GM19467 (cell line): ENCODE measurements around the gene LRRC28.
"Not testable (repeated sequence)": the region's sequence is repeated elsewhere in the genome, so short reads cannot be mapped to it uniquely, and the experiment has no call there.

ENCODE experiments used
- ATAC-seq: cut with Tn5 transposase; IDR thresholded peaks from one replicate; pipeline ENCODE4 v1.9.1; 2021; ENCODE audit warnings: mild to moderate bottlenecking, moderate library complexity; ENCODE audit not compliant: unreplicated experiment

The LRRC28 gene

DNA sequence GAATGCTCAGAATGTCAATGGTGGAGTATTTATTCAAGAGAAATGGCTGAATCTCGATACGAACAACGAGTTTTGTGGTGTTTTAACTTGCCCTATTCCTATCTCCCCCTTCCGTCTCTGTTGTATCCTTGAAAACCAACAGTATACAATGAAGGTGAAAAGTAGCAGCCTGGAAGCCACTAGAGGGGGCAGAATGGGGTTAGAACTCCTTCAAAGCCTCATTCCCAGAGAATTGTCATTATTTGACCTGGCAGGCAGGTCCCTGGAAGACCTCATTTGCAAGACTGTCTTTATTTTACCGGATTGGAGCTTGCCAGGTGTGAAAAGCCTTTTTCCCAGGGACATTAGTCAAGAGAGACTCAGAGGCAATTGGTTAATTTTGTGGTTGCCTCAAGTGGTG lies 139.4 kb downstream of the LRRC28 start:
- no peak for ATAC-seq

DNA sequence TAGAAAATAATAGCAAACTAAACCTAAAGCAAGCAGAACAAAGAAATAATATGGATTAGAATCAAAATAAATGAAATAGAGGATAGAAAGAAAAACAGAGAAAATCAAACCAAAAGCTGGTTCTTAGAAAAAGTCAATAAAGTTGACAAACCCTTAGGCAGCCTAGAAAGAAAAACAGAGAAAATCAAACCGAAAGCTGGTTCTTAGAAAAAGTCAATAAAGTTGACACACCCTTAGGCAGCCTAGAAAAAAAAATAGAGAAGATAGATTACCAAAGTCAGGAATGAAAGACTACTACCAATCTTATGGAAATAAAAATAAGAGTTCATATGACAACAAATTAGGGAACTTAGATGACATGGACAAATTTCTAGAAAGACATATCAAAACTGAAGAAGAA lies 142.4 kb downstream of the LRRC28 start:
- no peak for ATAC-seq

DNA sequence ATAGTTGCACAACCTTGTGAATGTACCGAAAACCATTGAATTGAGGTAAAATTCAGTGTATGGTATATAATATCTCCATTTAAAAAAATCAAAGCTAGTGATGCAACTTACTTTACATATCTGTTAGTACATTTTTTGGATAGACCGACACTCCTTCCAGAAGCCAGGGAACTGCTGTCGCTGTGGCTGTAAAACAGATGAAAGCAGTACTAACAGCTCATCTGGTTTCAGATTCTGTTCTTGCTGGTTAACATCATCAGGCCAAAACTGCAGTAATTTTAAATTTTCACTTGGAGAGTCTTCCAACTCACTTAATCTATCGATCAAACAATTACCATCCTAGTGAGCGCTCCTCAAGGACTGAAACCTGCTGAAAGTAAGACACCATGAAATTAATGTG lies 145.1 kb downstream of the LRRC28 start:
- no peak for ATAC-seq

DNA sequence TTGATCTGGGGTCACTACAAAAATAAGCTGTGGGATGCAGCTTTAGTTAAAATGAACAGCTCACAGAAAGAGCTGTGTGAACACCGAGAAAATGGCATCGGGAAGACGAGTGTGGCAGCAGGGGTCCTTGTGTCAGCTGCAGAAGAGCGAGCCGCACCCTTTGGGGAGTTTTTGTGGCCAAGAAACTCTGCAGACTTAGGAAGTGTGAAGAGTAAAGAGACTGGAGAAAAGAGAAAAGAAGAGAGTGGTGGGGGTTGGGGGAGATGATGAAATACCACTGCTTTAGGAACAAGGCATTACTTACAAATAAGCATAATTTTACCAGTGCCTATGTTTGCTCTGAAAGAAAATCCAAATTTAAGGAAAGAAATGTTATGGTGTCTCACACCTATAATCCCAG lies 147.8 kb downstream of the LRRC28 start:
- no peak for ATAC-seq

DNA sequence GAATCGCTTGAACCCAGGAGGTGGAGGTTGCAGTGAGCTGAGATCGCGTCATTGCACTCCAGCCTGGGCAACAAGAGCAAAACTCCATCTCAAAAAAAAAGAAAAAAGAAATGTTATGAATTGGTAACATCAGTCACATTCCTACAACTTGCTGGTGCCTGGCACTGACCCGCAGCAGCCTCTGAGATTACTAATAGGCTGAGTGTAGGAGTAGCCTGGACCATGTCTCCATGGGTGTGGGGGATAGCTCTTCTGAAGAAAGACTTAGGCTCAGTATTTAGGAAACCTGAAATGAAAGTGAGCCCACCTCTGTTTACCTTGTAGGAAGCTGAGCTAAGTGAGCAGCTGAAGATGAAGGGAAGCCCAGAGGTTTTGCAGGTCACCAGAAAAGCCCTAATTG lies 148.3 kb downstream of the LRRC28 start:
- no peak for ATAC-seq

DNA sequence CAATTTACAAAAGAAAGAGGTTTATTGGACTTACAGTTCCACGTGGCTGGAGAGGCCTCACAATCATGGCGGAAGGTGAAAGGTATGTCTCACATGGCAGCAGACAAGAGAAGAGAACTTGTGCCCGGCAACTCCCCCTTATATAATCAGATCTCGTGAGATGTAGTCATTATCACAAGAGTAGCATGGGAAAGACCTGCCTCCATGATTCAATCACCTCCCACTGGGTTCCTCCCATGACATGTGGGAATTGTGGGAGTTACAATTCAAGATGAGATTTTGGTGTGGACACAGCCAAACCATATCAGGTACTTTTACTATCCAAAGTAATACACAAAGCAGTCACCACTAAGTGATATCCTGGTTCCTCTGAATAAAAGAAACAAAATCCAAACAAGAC lies 149.9 kb downstream of the LRRC28 start:
- not testable (repeated sequence) for ATAC-seq

DNA sequence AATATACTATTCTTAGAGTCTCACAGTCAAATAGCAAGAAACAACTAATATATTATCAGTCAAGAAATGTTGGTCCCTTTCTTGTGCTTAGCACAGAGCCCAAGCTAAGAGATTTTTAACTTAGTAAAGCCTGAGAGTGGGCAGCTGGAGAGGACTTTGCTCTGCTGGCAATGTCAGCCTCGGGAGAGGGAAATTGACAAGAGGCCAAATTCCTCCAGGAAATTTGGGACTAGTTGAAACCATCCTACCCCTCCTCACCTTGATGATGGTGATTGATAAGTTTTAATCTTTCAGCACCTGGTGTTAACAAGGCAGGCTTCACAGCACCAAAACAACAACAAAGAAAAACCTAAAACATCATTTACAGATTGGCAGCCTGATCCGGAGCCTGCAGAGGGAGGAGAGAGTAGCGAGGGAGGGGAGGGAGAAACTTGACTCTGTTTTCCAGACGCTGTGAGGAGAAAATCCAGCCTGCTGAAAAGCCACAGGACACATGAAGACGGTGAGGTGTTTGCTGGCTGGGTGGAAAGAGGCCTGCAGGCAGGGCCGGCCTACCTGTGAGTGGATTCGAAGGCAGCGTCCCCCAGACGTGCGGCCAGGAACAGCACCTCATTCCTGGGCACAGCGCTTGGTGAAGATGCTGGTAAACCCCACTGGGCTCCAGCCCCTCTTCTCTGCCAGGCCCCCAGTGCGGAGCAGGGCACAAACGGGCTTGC lies 150.9 kb downstream of the LRRC28 start:
- no peak for ATAC-seq

DNA sequence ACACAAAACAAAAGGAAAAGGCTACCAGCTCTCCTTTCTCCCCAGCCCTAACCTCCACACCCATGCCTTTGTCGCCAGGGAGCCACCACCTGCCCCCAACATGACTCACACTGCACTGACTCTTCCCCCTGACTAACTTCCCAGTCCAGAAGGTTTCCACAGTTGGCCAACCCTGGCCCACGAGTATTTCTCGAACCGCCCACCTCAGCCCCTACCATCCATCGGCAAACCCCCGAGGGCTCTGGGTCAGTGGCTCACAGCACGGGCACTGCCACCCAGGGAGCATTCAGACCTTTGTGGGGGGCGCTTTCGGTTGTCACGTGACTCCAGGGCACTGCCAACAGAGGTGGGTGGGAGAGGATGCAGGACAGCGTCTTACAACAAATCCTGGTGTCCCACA lies 152.3 kb downstream of the LRRC28 start:
- ATAC-seq = no peak

DNA sequence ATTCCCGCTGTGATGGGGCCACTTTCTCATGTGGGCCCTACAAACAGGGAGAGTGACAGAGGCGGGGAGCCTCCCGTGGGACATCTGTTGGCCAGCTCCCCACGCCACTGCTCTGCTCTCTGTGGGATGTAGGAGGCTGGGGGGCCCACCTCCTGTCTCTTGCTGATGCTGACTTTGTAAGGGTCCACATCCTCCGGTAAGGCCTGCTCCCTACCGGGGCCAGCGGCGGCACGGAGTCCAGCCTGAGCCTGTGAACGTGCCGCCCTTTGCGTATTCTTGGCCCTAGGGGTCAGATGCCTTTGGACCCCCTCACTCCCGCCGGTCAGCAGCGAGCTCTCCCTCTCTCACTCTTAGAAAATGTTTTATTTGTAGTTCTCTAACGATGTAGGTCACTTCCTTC lies 153.2 kb downstream of the LRRC28 start:
- no peak for ATAC-seq

DNA sequence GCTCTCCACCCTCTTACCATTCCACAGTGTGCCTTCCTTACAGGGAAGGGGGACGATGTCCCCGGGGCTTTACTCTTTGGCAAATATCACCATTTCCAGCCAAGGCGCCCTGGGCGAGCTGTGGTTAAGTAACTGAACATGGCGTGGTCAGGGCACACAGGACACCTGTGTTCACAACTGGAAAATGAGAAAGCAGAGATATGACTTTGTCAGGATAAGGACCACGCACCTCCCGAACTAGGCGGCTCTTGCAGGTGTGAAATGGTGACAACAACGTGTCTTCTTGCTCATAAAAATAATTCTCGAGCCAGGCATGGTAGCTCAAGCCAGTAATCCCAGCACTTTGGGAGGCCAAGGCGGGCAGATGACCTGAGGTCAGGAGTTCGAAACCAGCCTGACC lies 154.8 kb downstream of the LRRC28 start:
- ATAC-seq = no peak

DNA sequence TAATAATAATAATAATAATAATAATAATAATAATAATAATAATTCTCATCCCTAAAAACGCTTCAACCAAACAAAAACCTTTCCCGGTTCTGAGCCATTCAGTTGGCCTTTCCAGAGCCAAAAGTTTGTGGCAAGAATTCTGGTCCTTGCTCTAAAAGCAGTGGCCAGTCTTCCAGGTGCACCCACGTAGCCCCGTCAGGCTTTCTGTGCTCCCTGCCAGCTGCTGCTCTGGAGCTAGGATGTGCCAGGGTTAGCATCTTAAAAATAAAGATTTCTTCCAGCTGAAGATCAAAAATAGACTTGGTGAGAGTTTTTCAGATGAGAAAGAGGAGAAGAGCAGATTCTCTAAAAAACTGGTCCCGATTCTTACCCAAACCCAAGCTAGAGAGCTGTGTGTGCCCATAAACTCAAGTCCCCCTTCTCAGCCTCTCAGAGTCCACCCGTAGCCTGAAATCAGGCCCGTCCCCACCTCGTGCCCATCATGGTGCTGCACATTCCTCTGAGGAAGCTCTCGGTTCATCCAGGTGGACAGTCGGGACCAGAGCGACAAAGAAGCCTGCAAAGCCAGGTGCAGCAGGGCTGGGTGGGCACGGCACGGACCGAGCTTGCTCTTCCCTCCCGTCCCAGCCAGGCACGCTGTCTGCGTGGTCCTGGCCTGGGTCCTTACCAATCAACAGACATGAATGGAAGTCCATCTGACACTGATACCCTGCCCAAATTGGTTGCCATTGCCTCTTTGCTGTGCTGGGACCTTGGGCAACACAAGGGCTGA lies 155.6 kb downstream of the LRRC28 start:
- no peak for ATAC-seq

DNA sequence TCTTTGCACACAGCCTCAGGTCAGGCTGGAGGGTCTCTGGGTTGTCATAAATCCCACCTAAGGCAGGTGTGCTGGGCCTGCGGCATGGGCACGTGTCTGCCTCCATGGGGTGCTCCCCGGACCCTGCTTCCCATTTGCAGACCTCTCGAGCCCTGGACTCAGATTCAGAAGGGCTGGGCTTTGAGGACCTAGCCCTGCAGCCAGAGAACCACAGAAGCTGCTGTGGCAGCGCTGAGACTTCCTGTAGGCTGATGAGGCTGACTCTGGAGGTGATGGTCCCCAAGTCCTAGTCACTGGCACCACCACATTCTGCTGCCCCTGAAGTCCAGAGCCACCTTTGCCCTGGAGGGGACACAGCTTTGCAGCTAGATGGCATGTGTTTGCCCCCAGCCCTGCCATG lies 156.4 kb downstream of the LRRC28 start:
- ATAC-seq = no peak

DNA sequence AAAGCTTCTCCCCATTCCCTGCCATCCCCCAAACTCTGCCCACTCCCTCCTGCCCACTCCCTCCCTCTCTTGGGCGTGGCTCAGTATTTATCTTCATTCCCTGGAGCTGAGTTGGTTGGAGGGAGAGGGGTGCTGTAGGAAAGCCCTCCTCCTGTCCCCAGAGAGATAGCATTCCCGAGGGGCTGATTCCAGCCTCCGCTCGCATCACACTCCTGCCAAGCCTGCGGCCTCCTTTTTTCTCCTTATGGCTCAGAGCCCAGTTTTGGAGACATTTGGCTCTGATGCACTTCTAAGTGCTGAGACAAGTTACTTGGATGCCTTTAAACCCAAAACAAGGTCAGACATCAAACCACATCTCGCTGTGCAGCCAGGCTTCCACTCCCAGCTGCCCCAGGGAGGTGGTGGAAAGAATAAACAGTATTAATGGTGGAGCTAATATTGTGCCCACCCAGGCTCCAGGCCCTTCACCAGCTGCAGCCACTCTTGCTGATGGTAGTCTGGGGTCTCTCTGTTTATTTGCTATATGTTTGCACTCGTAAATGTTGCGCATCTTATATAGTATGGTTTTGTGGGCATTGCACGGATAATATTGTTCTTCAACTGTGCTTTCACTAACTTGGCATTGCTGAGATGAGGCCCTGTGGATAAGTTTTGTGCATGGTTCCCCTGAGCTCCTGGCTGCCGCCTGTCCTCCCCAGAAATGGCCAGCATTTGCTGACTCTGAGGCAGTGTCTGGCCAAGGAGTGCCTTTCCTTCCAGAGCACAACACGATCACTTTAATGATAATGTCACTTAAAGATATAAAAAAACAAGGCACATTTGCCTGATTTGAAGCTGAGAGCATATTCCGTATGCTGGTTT lies 157.2 kb downstream of the LRRC28 start:
- ATAC-seq = no peak

DNA sequence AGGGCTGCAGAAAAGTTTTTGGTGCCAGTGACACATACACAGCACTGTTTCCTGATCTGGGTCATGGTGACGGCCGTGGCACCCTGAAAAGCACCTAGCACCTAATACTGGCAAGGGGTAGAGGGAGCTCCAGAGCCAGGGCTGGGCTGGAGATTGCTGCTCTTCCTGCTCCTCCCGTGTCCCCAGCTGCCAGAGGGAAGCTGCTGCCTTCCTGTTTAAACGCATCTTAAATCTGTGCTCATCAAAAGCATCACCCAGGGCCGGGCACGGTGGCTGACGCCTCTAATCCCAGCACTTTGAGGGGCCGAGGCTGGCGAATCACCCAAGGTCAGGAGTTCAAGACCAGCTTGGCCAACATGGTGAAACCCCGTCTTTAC lies 157.8 kb downstream of the LRRC28 start:
- ATAC-seq = no peak

DNA sequence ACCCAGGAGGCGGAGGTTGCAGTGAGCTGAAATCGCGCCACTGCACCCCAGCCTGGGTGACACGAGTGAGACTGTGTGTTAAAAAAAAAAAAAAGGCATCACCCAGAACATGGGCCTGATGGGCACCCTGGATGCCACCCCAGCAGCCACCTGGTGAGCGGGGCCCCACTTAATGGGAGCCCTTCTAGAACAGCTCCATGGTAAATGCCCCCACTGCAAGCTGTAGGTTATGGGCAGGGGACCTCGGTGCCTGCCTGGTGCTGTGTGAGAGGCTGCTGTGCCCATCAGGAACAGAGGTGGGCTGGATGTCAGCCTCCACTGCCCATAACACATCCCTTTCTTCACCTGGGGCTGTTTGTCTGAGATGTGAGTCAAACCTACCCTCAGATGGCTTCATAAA lies 158.3 kb downstream of the LRRC28 start:
- ATAC-seq = no peak

DNA sequence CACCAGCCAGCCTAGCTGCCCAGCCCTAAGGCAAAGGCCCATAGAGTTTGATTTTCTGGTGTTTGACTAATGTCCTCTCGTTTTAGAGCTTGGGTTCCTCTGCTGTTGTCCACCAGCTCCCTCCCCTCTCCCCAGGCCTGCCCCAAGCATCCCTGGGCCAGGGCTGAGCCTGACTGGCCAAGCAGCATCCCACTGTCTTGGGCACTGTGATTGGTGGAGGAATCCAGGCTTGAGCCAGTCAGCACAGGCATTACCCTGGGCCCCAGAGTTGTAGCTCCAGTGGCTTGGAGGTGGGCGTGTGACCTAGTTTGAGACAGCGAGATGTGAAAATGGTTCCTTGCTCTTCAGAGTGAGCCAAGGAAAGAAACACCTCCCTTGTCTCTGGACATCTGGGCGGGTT lies 159.2 kb downstream of the LRRC28 start:
- no peak for ATAC-seq

DNA sequence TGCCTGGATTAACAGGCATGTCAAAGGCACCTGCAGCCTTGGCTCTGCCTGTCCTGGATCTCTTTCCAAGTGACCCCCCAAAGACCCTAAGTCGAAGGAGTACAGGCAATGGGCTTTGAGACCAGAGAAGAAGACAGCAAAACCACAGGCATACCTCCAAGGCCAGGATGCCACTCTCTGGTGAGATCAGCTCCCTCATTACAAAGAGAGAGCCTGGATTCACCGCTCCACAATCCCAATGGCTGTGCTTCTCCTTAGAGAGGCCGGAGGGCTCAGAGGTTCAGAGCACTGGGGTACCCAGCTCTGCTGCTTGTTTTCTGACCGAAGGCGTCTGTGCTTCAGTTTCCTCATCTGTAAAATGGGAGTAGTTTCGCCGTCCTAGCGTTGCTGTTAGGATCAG lies 160.0 kb downstream of the LRRC28 start:
- ATAC-seq = no peak

DNA sequence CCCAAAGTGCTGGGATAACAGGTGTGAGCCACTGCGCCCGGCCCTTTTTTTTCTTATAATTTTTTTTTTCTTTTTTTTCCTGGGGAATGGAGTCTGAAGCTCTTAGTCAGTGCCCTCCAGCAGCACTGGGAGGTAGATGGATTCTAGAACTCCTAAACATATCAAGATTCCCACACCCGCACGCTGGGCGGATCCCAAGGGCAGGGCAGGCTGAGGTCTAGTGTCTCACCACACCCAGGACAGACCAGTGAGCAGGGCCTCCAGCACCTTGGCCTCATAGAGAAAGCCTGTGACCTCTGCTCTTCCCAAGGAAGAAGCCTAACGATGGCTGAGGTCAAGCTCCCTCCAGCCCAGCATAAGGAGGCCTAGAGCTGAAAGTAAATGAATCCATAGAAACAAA lies 160.8 kb downstream of the LRRC28 start:
- no peak for ATAC-seq

DNA sequence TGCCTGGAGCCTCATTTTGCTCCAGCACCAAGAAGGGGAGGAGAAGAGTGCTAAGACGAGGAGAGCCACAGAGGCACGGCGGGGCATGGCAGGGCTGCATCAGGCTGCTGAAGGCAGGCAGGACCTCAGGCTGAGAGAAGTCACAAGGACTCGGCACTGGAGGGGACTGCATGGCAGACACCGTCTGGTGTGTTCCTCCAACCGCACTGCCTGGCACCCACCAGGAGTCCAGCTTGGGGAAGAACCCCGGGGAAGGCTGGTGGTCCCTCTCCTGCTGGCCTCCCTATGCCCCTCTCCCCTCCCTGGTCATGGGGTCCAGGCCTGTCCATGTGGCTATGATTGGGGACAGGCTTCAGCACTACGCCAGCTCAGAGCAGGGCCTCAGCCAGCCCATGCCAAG lies 161.3 kb downstream of the LRRC28 start:
- no peak for ATAC-seq

DNA sequence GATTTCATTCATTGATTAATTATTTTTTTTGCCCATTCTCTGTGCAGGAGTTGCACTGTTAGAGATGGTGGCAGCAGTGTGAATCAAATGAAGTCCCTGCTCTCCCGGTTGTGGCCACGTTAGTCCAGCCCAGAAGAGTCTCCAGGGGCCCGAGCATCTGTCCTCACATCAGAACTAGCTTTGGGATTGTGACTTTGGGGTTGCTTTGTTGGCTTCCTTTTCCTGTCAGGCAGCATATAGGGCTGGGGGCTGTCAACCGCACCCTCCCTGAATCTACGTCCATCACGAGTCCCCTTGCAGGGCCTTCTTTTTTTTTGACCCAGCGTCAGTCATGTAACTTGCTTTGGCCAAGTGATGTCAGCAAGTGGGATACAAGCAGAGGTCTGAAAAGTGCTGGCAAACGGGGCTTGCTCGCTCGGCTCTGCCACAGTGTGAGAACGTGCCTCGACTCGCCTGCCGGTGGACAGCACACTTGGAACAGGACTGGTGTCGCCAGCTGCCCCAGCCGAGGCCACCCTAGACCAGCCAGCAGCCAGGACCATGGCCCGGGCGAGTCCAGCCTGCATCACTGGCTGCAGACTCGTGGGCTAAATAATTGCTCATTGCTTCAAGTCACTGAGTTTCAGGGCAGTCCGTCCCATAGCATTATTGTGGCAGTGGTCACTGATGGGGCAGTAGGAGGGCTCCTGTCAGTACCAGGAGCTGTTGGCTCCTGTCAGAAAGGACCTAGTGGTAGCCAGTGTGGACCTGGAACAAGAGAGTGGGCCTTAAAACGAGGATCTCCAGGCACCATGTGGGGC lies 162.9 kb downstream of the LRRC28 start:
- no peak for ATAC-seq
